SK-N-SH (cell line): Measurements from ENCODE around the gene C16orf87. TPM values are rescaled to one million over a fixed set of nuclear protein-coding genes. Genes with fewer than 3 reads are reported as not detected.

Experiments used
- CTCF ChIA-PET: fragments of 300-600, 350-600 bp; formaldehyde crosslinking; extraction: SDS; loops from one replicate; lab custom pipeline; 2021; lab: Yijun Ruan, JAX
- POLR2A ChIA-PET: fragments of 350-600 bp; sonication (Branson Sonifier 250); formaldehyde crosslinking; extraction: SDS; loops from one replicate; lab custom pipeline; 2020; ENCODE audit warnings: antibody characterized with exemption, inconsistent platforms; lab: Yijun Ruan, JAX
- DNase-seq: peaks from one replicate; pipeline ENCODE4 v3.0.0; 2012
- H2AFZ ChIP-seq: fragments of 200-600 bp; sonication (generic); 2 replicates; pipeline ENCODE4 v1.8.1; 2016; ENCODE audit warnings: antibody characterized with exemption, mild to moderate bottlenecking, low read depth
- H3F3A ChIP-seq: fragments of 200-600 bp; sonication (generic); replicated peaks from 2 replicates; pipeline ENCODE3; 2016; ENCODE audit warnings: antibody characterized with exemption, mild to moderate bottlenecking; ENCODE audit not compliant: insufficient read depth
- H3K27ac ChIP-seq, 2 experiments: fragments of 200-500 bp in 1 of 2; fragments of 200-600 bp in 1 of 2; sonication (Bioruptor generic) in 1 of 2; sonication (generic), shearing (Covaris generic) in 1 of 2; 2 replicates each; pipeline versions ENCODE4 v1.5.1 to v1.6.1; 2014 to 2016; ENCODE audit warnings: low read depth in 2 of 2, inconsistent platforms in 1 of 2, low read length in 1 of 2, mild to moderate bottlenecking in 1 of 2, mixed read lengths in 1 of 2
- H3K27me3 ChIP-seq: fragments of 200-600 bp; sonication (generic), shearing (Covaris generic); 2 replicates; pipeline ENCODE4 v1.6.1; 2016; ENCODE audit warnings: mixed run types; ENCODE audit not compliant: insufficient read depth
- H3K36me3 ChIP-seq, 2 experiments: fragments of 200-500 bp in 1 of 2; fragments of 200-600 bp in 1 of 2; sonication (Bioruptor generic) in 1 of 2; sonication (generic) in 1 of 2; replicated peaks in 1 of 2; 2 replicates each; pipeline versions ENCODE3 to v1.5.1; 2014 to 2016; ENCODE audit warnings: low read length in 1 of 2, mild to moderate bottlenecking in 1 of 2; ENCODE audit not compliant: insufficient read depth in 2 of 2, control insufficient read depth in 1 of 2
- H3K4me1 ChIP-seq, 2 experiments: fragments of 200-500 bp in 1 of 2; fragments of 200-600 bp in 1 of 2; sonication (Bioruptor generic) in 1 of 2; sonication (generic), shearing (Covaris generic) in 1 of 2; 2 replicates each; pipeline versions ENCODE4 v1.5.1 to v1.6.1; 2014 to 2016; ENCODE audit warnings: low read depth in 1 of 2, low read length in 1 of 2, mixed run types in 1 of 2; ENCODE audit not compliant: insufficient read depth in 2 of 2, control insufficient read depth in 1 of 2
- H3K4me2 ChIP-seq: fragments of 200-600 bp; sonication (generic), shearing (Covaris generic); 2 replicates; pipeline ENCODE4 v1.6.1; 2017; ENCODE audit warnings: mixed run types
- H3K4me3 ChIP-seq, 2 experiments: fragments of 200-500 bp in 1 of 2; fragments of 200-600 bp in 1 of 2; sonication (Bioruptor generic) in 1 of 2; sonication (generic), shearing (Covaris generic) in 1 of 2; 2 replicates each; pipeline versions ENCODE4 v1.5.1 to v1.8.1; 2014 to 2016; ENCODE audit warnings: low read depth in 2 of 2, inconsistent platforms in 1 of 2, low read length in 1 of 2, mild to moderate bottlenecking in 1 of 2, mixed read lengths in 1 of 2, moderate library complexity in 1 of 2
- H3K79me2 ChIP-seq: fragments of 200-600 bp; sonication (generic); 2 replicates; pipeline ENCODE4 v1.8.1; 2017; ENCODE audit warnings: mild to moderate bottlenecking; ENCODE audit not compliant: insufficient read depth
- H3K9ac ChIP-seq: fragments of 200-600 bp; sonication (generic); 2 replicates; pipeline ENCODE4 v1.6.1; 2017; ENCODE audit warnings: mixed run types
- H3K9me2 ChIP-seq: fragments of 200-600 bp; sonication (generic); 2 replicates; pipeline ENCODE4 v1.6.1; 2017; ENCODE audit warnings: mixed run types
- H3K9me3 ChIP-seq: fragments of 200-600 bp; sonication (generic); 2 replicates; pipeline ENCODE4 v1.6.1; 2017; ENCODE audit warnings: mixed run types, mild to moderate bottlenecking, moderate library complexity
- H4K20me1 ChIP-seq: fragments of 200-600 bp; sonication (generic); 2 replicates; pipeline ENCODE4 v1.6.1; 2017; ENCODE audit warnings: mild to moderate bottlenecking, mixed run types; ENCODE audit not compliant: insufficient read depth
- CHD2 ChIP-seq: fragments of 150-350 bp; IDR thresholded peaks from 2 replicates; pipeline ENCODE4 v1.6.1; 2018; ENCODE audit warnings: low read length; ENCODE audit not compliant: partially characterized antibody
- EP300 ChIP-seq, 2 experiments: IDR thresholded peaks; 2 replicates each; pipeline versions ENCODE4 v1.4.0 to v1.6.1; 2012; ENCODE audit warnings: borderline replicate concordance in 1 of 2, low read depth in 1 of 2, low read length in 1 of 2
- FOXJ3 ChIP-seq: sonication (generic); formaldehyde crosslinking; IDR thresholded peaks from 2 replicates; pipeline ENCODE4 v1.5.1; 2020; ENCODE audit warnings: mild to moderate bottlenecking, missing genetic modification reagents
- GABPA ChIP-seq: IDR thresholded peaks from 2 replicates; pipeline ENCODE4 v1.4.0; 2012; ENCODE audit warnings: low read depth, mild to moderate bottlenecking
- JUND ChIP-seq: IDR thresholded peaks from 2 replicates; pipeline ENCODE4 v1.4.0; 2012
- MEF2A ChIP-seq: IDR thresholded peaks from 2 replicates; pipeline ENCODE4 v1.4.0; 2012; ENCODE audit warnings: low read depth, borderline replicate concordance
- RAD21 ChIP-seq: IDR thresholded peaks from 2 replicates; pipeline ENCODE4 v1.6.1; 2012; ENCODE audit warnings: mild to moderate bottlenecking, low read length
- RXRA ChIP-seq: IDR thresholded peaks from 2 replicates; pipeline ENCODE4 v1.4.0; 2012; ENCODE audit warnings: low read depth, mild to moderate bottlenecking, borderline replicate concordance
- SIN3A ChIP-seq: IDR thresholded peaks from 2 replicates; pipeline ENCODE4 v1.6.1; 2012; ENCODE audit warnings: low read depth, mild to moderate bottlenecking, low read length, moderate library complexity, borderline replicate concordance
- TAF1 ChIP-seq: IDR thresholded peaks from 2 replicates; pipeline ENCODE4 v1.6.1; 2012; ENCODE audit warnings: low read depth, mild to moderate bottlenecking, low read length, moderate library complexity, borderline replicate concordance
- YY1 ChIP-seq: IDR thresholded peaks from 2 replicates; pipeline ENCODE4 v1.4.0; 2012; ENCODE audit warnings: low read depth, mild to moderate bottlenecking
- WGBS: methylation state at CpG from one replicate; pipeline ENCODE4 v1.1.6; 2017; ENCODE audit warnings: low lambda C conversion rate; 5-methylcytosine and 5-hydroxymethylcytosine counted together
- polyA plus RNA-seq, 3 experiments: library from polyadenylated mRNA; depleted of rRNA; stranded (reverse); fragments of >200 nt; gene quantifications; 2 replicates each; pipeline ENCODE4 v1.2.3, GENCODE V29; 2012
- TF ChIP-seq, protein P1 (sequence below): IDR thresholded peaks from 2 replicates; pipeline ENCODE4 v1.4.0; 2012; ENCODE audit warnings: low read depth
- TF ChIP-seq, protein P2 (sequence below): fragments of 200-600 bp; sonication (generic); IDR thresholded peaks from 2 replicates; pipeline ENCODE4 v1.6.1; 2017; ENCODE audit warnings: antibody characterized with exemption, mild to moderate bottlenecking, moderate library complexity
- TF ChIP-seq, protein P3 (sequence below): IDR thresholded peaks from 2 replicates; pipeline ENCODE4 v1.6.1; 2012; ENCODE audit warnings: mild to moderate bottlenecking, low read depth, low read length, moderate library complexity
- TF ChIP-seq, protein P4 (sequence below): fragments of 150-350 bp; IDR thresholded peaks from 2 replicates; pipeline ENCODE4 v1.6.1; 2016; ENCODE audit warnings: mild to moderate bottlenecking, low read depth, low read length

Gene C16orf87
- polyA plus RNA-seq, 1 of the 3 experiments (the other 2 are of a cell fraction) = 3.5 TPM

DNA sequence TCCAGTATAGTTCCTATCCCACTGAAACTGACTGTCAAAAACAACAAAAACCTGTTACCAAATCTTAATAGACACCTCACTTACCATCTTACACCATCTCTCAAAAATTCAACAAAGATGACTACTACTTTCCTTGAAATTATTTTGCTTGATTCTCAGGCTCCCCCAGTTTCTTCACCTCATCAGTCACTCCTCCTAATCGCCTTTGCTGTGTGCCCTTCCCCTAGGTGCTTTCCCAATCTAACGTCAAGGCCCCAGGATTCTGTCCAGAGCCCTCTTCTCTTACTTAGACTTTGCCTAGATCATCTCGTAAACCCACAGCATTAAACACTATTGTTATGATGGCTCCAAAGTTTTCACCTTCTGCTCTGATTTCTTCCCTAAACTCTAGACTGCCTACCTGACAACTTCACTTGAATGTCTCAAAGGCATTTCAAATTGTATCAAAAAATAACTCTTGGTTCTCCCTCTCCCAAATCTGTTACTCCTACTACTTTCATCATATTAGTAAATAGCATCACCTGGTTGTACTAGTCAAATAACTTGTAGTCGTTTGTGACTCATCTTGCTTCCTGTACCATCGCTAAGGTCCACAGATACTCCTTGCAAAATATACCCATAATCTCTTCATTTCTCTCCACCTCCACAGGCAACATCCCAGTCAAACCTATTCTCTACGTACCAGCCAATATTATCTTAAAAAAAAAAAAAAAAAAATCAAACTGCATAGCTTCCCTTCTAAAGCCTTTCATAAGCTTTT is 18.0 kb downstream of the C16orf87 start:
- 95% methylated on average over 6 of the region's 6 CpGs for WGBS
- H3K27me3 ChIP-seq = no peaks in the 10 kb centered on the region
- H3K36me3 ChIP-seq = peaks cover 0 to 8% of the 10 kb centered on the region in 2 experiments
- no peak for DNase-seq
- no peak overlapping the region for H3K9ac ChIP-seq
- H3K9me3 ChIP-seq = peaks cover 9% of the 10 kb centered on the region; the same call in 1 of the 2 replicates
- no peak overlapping the region for H3K27ac ChIP-seq
- H3K4me3 ChIP-seq = no peak overlapping the region
- ChIA-PET CTCF (interaction anchor here (1.5 to 2.7 kb wide), 2 partner anchors 12 to 15 kb away, joined by 3 to 8 read pairs; no protein-coding TSS in a partner anchor), POLR2A (no interaction called here)
- TF ChIP-seq CHD2 (no peak), JUND (no peak), RXRA (no peak), MEF2A (no peak), FOXJ3 (CRISPR knock-in tag) (no peak), SIN3A (no peak), YY1 (no peak), RAD21 (no peak), TAF1 (no peak), EP300 (IDR thresholded peaks at IDR 0.05; ENCODE audit: borderline replicate concordance in 1 of 2, low read depth in 1 of 2, low read length in 1 of 2) (no peak), GABPA (no peak)
- TF ChIP-seq, protein P1, sequence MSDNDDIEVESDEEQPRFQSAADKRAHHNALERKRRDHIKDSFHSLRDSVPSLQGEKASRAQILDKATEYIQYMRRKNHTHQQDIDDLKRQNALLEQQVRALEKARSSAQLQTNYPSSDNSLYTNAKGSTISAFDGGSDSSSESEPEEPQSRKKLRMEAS = no peak
- TF ChIP-seq, protein P2, sequence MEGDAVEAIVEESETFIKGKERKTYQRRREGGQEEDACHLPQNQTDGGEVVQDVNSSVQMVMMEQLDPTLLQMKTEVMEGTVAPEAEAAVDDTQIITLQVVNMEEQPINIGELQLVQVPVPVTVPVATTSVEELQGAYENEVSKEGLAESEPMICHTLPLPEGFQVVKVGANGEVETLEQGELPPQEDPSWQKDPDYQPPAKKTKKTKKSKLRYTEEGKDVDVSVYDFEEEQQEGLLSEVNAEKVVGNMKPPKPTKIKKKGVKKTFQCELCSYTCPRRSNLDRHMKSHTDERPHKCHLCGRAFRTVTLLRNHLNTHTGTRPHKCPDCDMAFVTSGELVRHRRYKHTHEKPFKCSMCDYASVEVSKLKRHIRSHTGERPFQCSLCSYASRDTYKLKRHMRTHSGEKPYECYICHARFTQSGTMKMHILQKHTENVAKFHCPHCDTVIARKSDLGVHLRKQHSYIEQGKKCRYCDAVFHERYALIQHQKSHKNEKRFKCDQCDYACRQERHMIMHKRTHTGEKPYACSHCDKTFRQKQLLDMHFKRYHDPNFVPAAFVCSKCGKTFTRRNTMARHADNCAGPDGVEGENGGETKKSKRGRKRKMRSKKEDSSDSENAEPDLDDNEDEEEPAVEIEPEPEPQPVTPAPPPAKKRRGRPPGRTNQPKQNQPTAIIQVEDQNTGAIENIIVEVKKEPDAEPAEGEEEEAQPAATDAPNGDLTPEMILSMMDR = no peak
- TF ChIP-seq, protein P3, sequence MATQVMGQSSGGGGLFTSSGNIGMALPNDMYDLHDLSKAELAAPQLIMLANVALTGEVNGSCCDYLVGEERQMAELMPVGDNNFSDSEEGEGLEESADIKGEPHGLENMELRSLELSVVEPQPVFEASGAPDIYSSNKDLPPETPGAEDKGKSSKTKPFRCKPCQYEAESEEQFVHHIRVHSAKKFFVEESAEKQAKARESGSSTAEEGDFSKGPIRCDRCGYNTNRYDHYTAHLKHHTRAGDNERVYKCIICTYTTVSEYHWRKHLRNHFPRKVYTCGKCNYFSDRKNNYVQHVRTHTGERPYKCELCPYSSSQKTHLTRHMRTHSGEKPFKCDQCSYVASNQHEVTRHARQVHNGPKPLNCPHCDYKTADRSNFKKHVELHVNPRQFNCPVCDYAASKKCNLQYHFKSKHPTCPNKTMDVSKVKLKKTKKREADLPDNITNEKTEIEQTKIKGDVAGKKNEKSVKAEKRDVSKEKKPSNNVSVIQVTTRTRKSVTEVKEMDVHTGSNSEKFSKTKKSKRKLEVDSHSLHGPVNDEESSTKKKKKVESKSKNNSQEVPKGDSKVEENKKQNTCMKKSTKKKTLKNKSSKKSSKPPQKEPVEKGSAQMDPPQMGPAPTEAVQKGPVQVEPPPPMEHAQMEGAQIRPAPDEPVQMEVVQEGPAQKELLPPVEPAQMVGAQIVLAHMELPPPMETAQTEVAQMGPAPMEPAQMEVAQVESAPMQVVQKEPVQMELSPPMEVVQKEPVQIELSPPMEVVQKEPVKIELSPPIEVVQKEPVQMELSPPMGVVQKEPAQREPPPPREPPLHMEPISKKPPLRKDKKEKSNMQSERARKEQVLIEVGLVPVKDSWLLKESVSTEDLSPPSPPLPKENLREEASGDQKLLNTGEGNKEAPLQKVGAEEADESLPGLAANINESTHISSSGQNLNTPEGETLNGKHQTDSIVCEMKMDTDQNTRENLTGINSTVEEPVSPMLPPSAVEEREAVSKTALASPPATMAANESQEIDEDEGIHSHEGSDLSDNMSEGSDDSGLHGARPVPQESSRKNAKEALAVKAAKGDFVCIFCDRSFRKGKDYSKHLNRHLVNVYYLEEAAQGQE = no peak
- TF ChIP-seq, protein P4, sequence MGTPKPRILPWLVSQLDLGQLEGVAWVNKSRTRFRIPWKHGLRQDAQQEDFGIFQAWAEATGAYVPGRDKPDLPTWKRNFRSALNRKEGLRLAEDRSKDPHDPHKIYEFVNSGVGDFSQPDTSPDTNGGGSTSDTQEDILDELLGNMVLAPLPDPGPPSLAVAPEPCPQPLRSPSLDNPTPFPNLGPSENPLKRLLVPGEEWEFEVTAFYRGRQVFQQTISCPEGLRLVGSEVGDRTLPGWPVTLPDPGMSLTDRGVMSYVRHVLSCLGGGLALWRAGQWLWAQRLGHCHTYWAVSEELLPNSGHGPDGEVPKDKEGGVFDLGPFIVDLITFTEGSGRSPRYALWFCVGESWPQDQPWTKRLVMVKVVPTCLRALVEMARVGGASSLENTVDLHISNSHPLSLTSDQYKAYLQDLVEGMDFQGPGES = no peak
- peaks cover 2 to 11% of the 10 kb centered on the region in 2 experiments; a peak in 2 of 4 replicates for H3K4me1 ChIP-seq
- no peak overlapping the region for H3K4me2 ChIP-seq
- H4K20me1 ChIP-seq = no peaks in the 10 kb centered on the region
- H3K9me2 ChIP-seq = no peaks in the 10 kb centered on the region
- H2AFZ ChIP-seq = no peak overlapping the region
- H3F3A ChIP-seq = no peaks in the 10 kb centered on the region
- H3K79me2 ChIP-seq = peaks cover 72% of the 10 kb centered on the region
